Tibial nerve (tissue), 4 donors: Measurements from ENCODE around the gene FXYD1. TPM values are rescaled to one million over a fixed set of nuclear protein-coding genes. Genes with fewer than 3 reads are reported as not detected.

Source experiments
- DNase-seq, 2 donors: peaks; one replicate each; pipeline ENCODE4 v3.0.0-alpha.2; 2019; ENCODE audit warnings: low spot score in 2 of 2
- H3K27ac ChIP-seq, 4 donors: fragments of 200-600 bp; sonication (generic) in 3 of 4; one replicate each; pipeline ENCODE4 v1.5.1; 2017 to 2019; ENCODE audit warnings: mild to moderate bottlenecking in 1 of 4
- H3K27me3 ChIP-seq, 2 donors: fragments of 200-600 bp; sonication (generic) in 1 of 2; one replicate each; pipeline versions ENCODE4 v1.5.1 to v1.6.0; 2017 to 2019
- H3K36me3 ChIP-seq, 3 donors: fragments of 200-600 bp; sonication (generic); one replicate each; pipeline ENCODE4 v1.5.1; 2018 to 2019
- H3K4me1 ChIP-seq, 4 donors: fragments of 200-600 bp; sonication (generic) in 3 of 4; one replicate each; pipeline ENCODE4 v1.5.1; 2017 to 2019
- H3K4me3 ChIP-seq, 4 donors: fragments of 200-600 bp; sonication (generic) in 3 of 4; one replicate each; pipeline ENCODE4 v1.5.1; 2017 to 2019; ENCODE audit warnings: mild to moderate bottlenecking in 1 of 4, moderate library complexity in 1 of 4
- H3K9me3 ChIP-seq, 4 donors: fragments of 200-600 bp; sonication (generic) in 3 of 4; one replicate each; pipeline ENCODE4 v1.5.1; 2017 to 2019
- EP300 ChIP-seq, 2 donors: sonication (generic); formaldehyde crosslinking; IDR thresholded peaks; one replicate each; pipeline ENCODE4 v1.6.1; 2017; ENCODE audit warnings: antibody characterized with exemption in 2 of 2, mild to moderate bottlenecking in 1 of 2
- POLR2A ChIP-seq, 2 donors: fragments of 450-650 bp; IDR thresholded peaks; one replicate each; pipeline ENCODE4 v1.6.1; 2017; ENCODE audit warnings: antibody characterized with exemption in 2 of 2, mild to moderate bottlenecking in 2 of 2, moderate library complexity in 2 of 2
- WGBS, 2 donors: methylation state at CpG; one replicate each; pipeline ENCODE4 v1.1.5; 2018; 5-methylcytosine and 5-hydroxymethylcytosine counted together
- total RNA-seq, 4 donors: library from RNA; depleted of rRNA; stranded (reverse); fragments of >200 nt; gene quantifications; one replicate each; pipeline ENCODE4 v1.1.0, GENCODE V29; 2016
- TF ChIP-seq, protein P1 (sequence below), 5 experiments: fragments of 200-600 bp in 3 of 5; fragments of 450-650 bp in 2 of 5; sonication (generic) in 3 of 5; IDR thresholded peaks; one replicate each; pipeline ENCODE4 v1.5.1; 2016 to 2019; ENCODE audit warnings: antibody characterized with exemption in 5 of 5, mild to moderate bottlenecking in 3 of 5, moderate library complexity in 2 of 5

FXYD1 gene
- total RNA-seq, 4 donors from 2014 or later: 72.9 to 193 (median 84.9) TPM

- Histone ChIP-seq H3K4me3 (no peak overlapping the region), H3K27ac (no peak overlapping the region), H3K36me3 (peaks cover 0 to 91% (median 0%) of the 10 kb centered on the region in 3 donors), H3K4me1 (no peaks in the 10 kb centered on the region), H3K27me3 (no peaks in the 10 kb centered on the region), H3K9me3 (peaks cover 0 to 55% (median 0%) of the 10 kb centered on the region in 4 donors)
- no peak for DNase-seq
- TF ChIP-seq, protein P1, sequence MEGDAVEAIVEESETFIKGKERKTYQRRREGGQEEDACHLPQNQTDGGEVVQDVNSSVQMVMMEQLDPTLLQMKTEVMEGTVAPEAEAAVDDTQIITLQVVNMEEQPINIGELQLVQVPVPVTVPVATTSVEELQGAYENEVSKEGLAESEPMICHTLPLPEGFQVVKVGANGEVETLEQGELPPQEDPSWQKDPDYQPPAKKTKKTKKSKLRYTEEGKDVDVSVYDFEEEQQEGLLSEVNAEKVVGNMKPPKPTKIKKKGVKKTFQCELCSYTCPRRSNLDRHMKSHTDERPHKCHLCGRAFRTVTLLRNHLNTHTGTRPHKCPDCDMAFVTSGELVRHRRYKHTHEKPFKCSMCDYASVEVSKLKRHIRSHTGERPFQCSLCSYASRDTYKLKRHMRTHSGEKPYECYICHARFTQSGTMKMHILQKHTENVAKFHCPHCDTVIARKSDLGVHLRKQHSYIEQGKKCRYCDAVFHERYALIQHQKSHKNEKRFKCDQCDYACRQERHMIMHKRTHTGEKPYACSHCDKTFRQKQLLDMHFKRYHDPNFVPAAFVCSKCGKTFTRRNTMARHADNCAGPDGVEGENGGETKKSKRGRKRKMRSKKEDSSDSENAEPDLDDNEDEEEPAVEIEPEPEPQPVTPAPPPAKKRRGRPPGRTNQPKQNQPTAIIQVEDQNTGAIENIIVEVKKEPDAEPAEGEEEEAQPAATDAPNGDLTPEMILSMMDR (IDR thresholded peaks at IDR 0.05): no peak
- no peak for TF ChIP-seq POLR2A (IDR thresholded peaks at IDR 0.05)
- no peak for TF ChIP-seq EP300 (IDR thresholded peaks at IDR 0.05)
- 74 to 75% methylated on average over 5 of the region's 5 CpGs for WGBS, 2 donors
Observed at GRCh38 chr19:35165200-35166058, 26.8 kb downstream of the FXYD1 start.

- H3K36me3 ChIP-seq: peaks cover 0 to 86% (median 0%) of the 10 kb centered on the region in 3 donors
- H3K9me3 ChIP-seq: peaks cover 0 to 53% (median 0%) of the 10 kb centered on the region in 4 donors
- no peak overlapping the region for H3K4me3 ChIP-seq
- H3K27me3 ChIP-seq: no peaks in the 10 kb centered on the region
- H3K27ac ChIP-seq: no peak overlapping the region
- DNase-seq: no peak
- no peaks in the 10 kb centered on the region for H3K4me1 ChIP-seq
- 82 to 95% methylated on average over 7 of the region's 7 CpGs for WGBS, 2 donors
- no peak for TF ChIP-seq EP300 (IDR thresholded peaks at IDR 0.05)
Observed at GRCh38 chr19:35166100-35167063, 27.8 kb downstream of the FXYD1 start.

GRCh38 chr19:35167251-35168119 lies 28.9 kb downstream of the FXYD1 start:
- WGBS, 2 donors: 74 to 86% methylated on average over 5 of the region's 5 CpGs
- no peak for DNase-seq

GRCh38 chr19:35168196-35168595 lies 29.6 kb downstream of the FXYD1 start:
- WGBS, 2 donors: 81 to 88% methylated on average over 3 of the region's 3 CpGs
- Histone ChIP-seq H3K27ac (no peak overlapping the region), H3K4me3 (no peak overlapping the region), H3K36me3 (peaks cover 0 to 67% (median 0%) of the 10 kb centered on the region in 3 donors), H3K27me3 (no peaks in the 10 kb centered on the region), H3K9me3 (peaks cover 0 to 36% (median 0%) of the 10 kb centered on the region in 4 donors), H3K4me1 (no peaks in the 10 kb centered on the region)
- TF ChIP-seq, protein P1 (IDR thresholded peaks at IDR 0.05): no peak
- TF ChIP-seq POLR2A (IDR thresholded peaks at IDR 0.05) (no peak), EP300 (IDR thresholded peaks at IDR 0.05) (no peak)
- DNase-seq: no peak

More at GRCh38 chr19:35167251-35168119, 28.9 kb downstream of the FXYD1 start:
- TF ChIP-seq, protein P1 (IDR thresholded peaks at IDR 0.05): no peak
- no peak for TF ChIP-seq POLR2A (IDR thresholded peaks at IDR 0.05)
- no peak for TF ChIP-seq EP300 (IDR thresholded peaks at IDR 0.05)
- H3K27ac ChIP-seq: peak overlapping the region in 1 of 4 donors; percentile 36
- H3K27me3 ChIP-seq: no peaks in the 10 kb centered on the region
- no peak overlapping the region for H3K4me3 ChIP-seq
- H3K9me3 ChIP-seq: peaks cover 0 to 43% (median 0%) of the 10 kb centered on the region in 4 donors
- H3K36me3 ChIP-seq: peaks cover 0 to 74% (median 0%) of the 10 kb centered on the region in 3 donors
- H3K4me1 ChIP-seq: no peaks in the 10 kb centered on the region
